HG02981 (cell line): ENCODE measurements around the gene SLC9A5.

Experiments
- ATAC-seq: cut with Tn5 transposase; IDR thresholded peaks from one replicate; pipeline ENCODE4 v1.9.1; 2021; ENCODE audit warnings: mild to moderate bottlenecking, moderate library complexity; ENCODE audit not compliant: unreplicated experiment

The SLC9A5 gene

DNA sequence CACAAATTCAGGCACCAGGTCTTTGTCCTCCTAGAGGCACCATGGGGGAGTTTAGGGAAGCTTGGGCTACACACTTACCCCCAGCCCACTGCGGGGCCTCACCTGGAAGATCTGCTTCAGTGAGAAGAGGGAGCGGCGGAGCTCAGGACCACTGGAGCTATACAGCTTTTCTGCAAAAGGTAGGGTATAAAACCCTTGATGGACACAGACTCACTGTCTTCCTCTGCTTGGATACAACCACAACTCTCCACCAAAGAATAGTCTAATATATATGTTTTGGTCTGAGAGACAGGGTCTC, 10.6 kb upstream of the SLC9A5 start:
- ATAC-seq = no peak

DNA sequence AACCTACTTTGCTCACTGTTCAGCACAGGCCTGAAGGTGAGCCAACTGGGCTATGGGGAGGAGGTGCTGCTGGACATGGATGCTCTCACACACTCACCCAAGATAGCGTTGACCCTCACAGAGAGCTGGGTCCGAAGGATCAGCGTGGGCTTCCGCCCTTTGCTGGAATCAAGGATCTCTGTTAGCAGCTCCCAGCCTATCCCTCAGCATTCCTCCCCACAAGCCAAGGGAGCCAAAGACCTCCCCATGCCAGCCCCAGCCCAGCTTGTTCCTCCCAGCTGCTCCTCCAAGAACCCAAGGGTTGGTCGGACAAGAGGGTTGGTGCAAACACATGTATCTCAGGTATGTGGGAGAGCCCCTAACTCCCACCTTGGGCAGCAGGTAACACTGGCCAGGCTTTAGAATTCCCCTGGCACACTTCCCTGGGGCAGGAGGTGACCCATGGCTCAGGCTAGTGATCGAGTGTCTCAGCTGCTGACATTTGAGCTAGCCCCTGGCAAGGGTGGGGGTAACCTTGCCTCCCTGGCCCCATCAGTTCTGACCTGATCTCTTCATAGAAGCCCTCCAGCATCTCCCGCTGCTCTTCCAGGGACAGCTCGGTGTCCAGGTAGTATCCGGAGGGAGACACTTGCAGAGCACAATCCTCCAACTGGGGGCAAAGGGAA, 9.8 kb upstream of the SLC9A5 start:
- ATAC-seq = no peak

DNA sequence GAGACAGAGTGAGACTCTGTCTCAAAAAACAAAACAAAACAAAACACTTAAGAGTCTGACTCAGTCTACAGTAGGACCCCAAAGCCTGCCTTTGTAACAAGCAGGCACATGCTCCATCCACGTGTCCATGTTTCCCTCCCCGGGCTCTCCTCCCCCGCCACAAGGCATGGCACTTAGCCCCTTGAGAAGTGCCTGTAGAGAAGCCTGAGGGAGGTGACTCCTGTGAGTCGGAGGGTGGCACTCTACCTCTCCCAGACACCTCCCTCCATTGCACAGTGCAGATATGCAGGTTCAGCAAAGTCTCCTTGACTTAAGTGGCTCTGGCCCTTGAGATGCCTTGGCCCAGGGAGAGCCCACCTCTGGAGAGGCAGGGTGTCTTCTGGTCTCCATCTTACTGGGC, 8.3 kb upstream of the SLC9A5 start:
- no peak for ATAC-seq

DNA sequence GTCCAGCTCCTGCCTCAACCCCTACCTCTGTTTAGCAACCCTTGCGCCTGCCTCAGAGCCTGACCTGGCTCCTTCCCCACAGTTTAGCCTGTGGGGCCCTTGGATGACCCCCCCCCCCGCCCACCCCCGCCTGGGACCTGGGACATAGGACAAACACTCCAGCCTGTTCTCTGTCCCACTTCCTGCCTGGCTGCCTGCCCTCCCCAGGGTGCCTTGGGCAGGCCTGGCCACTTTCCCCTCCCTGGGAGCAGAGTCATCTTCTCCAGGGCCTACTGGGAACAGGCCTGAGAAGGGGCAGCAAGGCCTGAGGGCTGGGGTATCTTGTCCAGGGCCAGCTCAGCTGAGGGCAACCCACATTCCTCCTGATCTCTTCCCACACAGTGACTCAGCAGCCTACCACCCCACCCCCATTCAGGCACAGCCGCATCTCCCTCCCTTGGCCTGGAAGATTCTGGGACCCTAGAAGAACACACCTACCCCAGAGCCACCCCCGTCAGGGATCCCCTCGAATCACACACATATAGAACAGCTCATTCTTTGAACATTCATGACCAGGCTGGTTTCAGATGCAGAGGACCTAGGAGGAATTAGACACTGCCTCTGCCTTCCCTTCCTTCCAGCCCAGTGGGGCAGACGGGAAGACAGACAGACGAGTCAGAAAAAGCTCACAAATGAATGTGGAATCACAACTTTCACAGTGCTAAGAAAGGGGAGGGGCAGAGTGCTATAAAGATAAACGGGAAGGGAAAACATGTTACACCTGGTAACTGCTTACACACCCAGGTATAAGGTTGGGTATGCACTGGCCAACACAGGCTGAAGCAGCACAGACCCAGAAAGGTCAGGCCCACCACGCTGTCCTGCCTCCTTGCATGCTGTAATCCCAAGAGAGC, 7.5 kb upstream of the SLC9A5 start:
- ATAC-seq = no peak

DNA sequence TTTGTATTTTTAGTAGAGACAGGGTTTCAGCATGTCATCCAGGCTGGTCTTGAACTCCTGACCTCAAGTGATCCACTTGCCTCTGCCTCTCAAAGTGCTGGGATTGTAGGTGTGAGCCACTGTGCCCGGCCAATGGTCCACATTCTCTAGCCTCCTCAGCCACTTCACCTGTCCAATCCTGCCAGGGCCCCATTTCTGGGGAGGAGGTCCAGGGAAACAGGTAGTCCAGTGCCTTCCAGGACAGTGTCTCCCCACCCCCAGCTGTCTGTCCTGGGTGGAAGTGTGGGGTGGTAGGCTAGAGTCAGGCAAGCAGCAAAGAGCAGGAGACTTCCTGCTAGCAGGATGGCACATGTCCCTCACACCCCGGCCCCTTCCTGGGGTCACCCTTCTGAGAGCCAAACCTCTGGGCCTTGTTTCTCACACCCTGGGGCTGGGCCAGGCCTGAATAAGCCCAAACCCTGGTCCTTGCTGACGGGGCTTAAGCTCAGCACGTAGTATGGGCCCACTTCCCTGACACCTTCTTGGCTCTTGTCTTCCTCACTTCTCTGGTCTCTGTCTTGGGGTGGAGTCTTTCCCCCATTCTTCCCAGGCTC, 6.5 kb upstream of the SLC9A5 start:
- no peak for ATAC-seq

DNA sequence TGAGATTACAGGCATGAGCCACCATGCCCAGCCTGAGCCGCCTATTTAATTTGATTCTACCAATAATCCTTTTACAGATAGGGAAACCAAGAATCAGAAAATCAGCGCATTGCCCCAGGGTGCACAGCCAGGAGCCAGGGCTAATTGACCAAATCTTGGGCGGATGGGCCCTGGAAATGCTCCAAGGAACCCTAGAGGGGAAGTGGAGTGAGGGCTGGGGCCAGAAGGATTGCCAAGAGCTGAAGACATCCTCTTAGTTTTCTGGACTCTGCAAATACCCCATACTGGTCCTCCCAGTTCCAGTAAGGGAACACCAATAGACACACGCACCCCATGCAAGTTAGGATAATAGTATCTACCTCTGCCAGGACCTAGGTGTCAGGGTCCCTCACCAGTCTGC, 5.3 kb upstream of the SLC9A5 start:
- no peak for ATAC-seq

DNA sequence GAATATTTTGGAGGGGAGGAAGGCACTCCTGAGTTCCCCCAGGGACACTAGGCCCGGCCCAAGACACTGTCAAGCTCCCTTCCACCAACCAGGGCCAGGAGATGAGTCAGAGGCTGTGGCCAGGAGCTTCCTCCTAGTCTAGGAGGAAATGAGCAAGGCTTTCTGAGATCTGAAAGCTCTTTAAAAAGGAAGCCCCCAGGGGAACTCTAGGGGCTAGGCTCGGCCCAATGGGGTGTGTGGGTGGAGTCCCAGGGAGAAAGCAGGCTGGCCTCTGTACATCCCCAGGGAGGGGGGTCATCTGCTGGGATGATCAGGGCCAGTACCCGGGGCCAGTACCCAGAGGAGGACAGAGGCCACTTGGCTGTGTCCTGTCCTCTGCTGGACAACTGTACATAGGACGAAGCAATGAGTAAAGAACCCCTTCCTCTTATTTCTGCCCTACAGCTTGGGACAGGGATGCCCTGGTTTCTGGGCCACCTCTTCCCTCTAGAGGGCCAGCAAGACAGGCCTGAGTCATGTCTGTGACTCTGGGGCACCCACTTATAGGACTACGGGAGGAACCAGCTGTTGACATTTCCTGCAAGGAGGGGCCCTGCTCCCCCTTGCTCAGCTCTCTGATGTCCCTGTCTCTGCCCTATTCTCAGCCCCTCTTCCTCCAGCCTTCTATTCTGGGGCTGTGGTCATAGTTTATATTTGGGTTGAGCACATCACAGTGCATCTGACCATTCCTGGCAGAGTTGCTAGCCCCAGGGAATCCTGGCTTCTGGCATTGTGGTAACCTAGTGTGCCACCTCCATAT, 4.2 kb upstream of the SLC9A5 start:
- peak; percentile 55 for ATAC-seq

DNA sequence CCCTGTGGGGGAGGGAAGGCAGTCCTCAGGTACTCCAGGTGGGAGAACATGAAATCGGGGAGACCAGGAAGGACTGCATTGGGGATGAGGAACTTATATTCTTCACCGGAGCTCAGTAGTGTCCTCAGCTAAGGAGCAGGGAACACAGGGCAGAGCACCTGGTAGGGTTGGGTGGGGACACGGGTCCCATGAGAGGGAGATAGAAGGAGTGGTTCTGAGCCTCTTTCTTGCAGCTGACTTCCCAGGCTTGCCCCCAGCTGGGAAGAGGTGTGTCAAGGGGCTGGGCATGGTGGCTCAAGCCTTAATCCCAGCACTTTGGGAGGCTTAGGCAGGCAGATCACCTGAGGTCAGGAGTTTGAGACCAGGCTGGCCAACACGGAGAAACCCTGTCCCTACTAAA, 3.6 kb upstream of the SLC9A5 start:
- ATAC-seq = no peak

DNA sequence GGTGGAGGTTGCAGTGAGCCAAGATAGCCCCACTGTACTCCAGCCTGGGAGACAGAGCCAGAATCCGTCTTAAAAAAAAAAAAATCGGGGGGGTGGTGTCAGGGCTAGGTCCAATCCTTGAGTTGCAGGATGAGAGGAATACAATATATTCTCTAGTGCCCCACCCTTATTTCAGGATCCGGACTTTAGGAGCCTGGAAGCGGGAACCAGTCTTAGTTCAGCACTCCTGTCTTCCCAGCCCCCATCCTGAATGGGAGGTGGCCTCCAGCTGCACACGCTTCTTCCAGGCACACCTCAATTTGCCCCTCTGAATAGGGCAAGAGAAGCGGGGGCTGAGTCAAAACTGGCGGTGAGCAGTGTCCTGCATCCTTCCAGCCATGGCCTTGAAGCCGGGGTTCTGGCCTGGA, 3.1 kb upstream of the SLC9A5 start:
- no peak for ATAC-seq

DNA sequence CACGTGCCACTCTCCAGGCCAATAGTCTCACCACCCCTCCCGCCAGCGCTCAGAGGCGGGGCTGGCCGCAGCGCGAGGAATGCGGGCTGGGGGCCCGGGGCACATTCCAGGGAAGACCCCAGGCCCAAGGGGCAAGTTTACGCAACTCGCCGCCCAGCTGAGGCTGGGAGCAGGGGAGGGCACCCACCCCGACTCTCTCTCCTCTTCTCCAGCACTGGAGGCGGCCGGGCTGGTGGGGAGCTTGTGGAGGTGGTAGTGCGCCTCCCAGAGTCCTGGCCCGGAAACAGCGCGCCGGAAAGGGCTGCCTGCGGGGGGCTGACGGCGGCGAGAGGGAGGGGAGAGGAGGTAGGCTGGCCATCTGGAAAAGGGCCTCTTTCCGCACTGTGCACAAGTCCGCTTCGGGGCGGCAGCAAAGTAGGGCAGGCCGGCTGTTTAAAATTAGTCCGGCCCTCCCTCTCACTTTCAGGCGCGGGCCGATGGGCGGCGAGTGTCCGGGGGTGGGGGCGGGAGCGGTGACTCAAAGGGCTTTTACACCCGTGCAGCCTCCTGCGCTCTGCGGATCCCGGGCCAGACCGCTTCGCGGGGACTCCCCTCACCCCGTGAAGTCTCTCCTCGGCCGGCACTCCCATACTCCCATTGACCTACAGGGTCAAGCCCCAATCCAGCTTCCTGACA, 2.6 kb upstream of the SLC9A5 start:
- peak; percentile 17 for ATAC-seq

DNA sequence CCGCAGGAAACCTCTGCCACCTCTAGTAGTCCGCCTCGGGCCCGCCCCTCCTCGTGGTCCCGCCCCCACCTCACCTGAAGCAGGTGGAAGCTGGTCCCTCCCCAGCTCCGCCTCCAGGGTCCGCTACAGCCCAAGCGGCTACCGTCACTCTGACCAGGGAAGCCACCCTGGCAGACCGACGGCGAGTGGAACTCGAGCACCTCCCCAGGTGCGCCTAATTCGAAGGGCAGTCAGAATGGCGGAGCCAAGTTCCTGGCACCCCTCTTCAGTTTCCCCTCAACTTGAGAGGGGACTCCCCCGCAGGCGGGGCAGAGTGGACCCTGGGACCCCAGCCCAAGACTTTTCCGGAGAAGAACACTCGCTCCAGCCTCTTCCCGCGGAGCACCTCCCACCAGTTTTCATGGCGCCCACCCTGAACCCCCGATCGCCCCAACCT, 2.0 kb upstream of the SLC9A5 start:
- ATAC-seq = peak; percentile 2

DNA sequence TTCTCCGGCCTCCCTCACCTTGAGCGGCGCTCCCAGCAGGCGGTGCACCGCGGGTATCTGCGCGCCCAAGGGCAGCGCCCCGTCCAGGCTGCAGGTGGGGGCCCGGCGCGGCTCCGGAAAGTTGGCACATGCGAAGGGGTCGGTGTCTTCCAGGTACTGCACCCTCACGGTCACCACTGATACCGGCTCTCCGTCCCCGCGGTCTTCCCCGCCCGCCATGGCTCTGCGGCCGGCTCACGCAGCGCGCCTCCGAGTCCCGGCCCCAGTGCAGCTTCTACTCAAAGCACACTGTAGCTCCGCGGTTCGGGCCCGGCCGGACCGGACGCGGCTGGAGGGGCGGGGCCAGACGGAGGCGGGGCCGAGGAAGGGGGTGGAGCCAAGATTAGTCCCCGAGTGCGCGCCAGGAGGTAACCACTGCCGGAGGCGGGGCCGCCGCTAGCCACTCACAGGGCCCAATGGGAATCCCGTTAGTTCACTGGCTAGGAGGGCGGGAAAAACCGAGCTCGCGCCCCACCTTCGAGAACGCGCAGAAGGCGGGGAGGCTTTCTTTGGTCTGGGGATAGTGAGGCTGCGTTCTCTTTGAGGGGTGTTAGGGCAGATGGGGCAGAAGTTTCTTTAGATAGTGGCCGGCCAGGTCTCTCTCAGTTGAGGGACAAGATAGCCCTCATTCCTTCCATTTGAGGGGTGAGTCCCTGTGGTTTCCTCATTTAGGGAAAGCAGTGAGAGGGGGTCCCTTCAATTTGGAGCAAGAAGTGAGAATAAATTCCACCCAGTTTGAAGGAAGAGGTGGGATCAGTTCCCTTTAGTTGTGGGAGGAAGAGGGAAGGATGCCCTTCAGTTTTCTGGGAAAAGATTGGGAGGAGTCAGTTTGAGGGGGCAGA, 1.3 kb upstream of the SLC9A5 start, which contains the start of gene FHOD1:
TSS of gene FHOD1 (minus strand) at position 290 of the 881 bp plus-strand sequence. CDS start at position 219, 71 bp downstream.
- peak; percentile 42 for ATAC-seq

DNA sequence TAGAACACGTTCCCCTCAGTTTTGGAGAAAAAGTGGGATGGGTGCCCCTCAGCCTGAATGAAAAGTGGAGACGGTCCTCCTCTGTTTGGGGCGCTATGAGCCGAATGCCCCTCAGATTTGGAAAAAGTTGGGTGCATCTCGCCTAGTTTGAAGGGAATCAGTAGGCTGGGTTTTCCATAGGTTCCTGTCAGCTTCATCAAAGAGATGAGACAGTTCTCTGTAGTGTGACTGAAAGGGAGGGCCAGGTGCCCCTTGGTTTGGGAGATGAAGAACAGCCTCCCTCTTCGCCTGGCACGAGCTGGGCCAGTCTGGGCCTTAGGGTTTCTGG, 742 bp upstream of the SLC9A5 start:
- ATAC-seq = no peak

DNA sequence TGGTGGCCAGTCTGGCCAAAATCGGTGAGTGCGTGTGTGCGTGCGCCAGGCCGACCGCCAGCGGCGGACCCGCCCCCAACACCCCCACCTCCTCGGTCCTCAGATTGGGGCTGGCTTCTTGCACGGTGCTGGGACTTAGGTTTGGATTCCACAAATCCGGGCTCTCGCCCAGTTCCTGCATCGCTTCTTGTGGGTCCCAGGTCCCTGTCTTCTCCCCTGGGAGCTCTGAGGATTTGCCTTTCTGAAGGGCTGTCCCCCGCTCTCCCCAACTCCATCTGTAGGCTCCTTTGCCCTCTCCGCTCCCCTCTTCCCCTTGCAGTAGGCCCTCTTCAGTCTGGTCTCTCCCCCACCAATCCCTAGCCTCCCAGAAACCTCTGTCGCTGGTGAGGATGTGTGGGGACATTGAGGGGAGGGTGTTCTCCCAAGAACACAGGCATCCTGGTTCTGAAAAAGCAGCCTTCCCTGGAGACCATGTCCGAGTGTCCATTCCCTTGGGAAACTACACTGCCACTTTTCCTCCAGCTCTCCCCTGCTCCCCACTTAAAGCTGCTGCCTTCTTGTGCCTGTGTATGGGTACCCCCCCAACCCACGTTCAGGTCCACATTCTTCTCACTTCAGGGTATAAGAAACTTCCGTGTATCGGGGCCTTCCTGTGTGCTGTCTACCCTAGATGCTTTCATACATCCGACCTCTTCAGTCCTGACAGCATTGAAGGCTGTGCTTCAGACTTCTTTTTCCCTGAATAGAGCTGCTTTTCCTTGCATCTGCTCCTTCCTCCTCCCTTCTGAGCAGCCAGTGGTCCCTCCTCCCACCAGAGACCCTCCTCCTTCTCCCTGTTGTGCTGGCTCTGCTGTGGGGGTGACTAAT, 632 bp downstream of the SLC9A5 start:
- no peak for ATAC-seq

DNA sequence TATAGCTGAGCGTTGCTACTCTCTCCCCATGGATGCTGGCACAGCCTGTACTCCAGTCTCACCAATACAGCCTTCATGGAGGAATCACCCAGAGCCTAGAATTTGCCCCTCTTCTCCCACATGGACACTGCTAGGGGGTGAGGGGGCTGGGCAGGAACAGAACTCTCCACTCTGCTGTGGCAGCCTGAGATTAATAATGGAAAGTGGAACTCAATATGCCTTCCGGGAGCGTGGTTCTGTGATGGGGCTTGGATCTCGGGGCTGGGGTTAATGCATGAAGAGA, 1.2 kb downstream of the SLC9A5 start:
- no peak for ATAC-seq

DNA sequence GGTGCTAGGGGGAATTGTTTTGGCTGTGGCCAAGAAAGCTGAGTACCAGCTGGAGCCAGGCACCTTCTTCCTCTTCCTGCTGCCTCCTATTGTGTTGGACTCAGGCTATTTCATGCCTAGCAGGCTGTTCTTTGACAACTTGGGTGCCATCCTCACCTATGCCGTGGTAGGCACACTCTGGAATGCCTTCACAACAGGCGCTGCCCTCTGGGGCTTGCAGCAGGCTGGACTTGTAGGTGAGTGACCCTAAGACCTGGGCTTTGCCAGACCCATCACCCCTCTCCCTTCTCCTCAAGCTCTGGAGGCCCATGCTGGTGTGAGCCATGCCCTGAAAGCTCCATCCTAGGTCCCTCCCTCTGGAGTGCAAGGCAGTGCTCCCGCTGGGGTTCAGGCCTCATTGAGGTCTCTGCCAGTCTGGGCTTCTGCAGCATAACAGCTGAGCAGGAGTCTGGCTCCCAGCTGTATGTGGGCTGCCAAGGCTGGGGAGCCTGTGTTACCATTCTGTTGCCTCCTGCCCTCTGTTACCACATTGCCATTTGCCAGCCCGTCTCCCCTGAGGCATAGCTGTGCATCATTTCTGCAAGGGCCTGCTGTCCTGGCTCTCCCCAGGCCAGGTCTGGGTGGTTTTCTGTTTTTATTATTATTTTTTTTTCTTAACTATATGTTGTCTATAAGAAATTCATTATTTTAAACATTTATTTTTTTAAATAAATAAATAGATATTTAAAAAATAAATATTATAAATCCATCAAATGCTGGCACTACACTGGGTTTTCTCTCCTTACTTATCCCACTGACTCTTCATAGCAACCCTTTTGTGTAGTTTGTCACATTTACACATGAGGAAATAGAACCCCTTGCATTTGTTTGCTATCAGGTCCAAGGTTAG, 4.1 kb downstream of the SLC9A5 start:
- no peak for ATAC-seq

DNA sequence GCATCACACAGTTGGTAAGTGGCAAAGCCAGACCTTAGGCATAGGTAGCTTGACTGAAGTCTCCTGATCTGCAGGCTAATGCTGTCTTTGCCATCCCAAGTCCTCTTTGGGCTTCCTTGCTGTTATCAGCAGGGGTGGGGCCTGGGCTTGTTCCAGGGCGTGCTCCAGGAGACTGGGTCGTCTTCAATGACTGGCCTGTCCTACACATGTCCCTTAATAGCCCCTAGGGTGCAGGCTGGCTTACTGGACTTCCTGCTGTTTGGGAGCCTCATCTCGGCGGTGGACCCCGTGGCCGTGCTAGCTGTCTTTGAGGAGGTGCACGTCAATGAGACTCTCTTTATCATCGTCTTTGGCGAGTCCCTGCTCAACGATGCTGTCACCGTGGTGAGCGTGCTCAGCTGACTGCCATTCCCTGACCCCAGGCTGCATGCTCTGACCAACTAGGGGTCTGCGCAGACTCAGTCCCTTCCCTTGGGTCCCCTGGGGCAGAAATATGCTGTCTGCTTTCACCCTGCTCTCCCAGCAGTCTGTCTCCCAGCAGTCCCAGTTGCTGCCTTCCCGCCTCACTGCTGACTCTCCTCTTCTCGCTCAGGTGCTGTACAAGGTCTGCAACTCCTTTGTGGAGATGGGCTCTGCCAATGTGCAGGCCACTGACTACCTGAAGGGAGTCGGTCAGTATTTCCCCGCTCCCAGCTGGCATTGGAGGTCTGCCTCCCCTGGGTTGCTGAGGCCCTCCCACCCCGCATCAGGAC, 6.2 kb downstream of the SLC9A5 start:
- ATAC-seq = no peak
